K562 (cell line): ENCODE results near the gene IGFBP7.

Experiments used
- ATF7 ChIP-seq: fragments of 450-650 bp; IDR thresholded peaks from 2 replicates; pipeline ENCODE4 v1.7.1; 2014; ENCODE audit warnings: mild to moderate bottlenecking, moderate library complexity
- GABPA ChIP-seq: fragments of 200-800 bp; sonication (Bioruptor generic); conservative IDR thresholded peaks from 2 replicates; pipeline ENCODE4 v1.6.1; 2016; ENCODE audit warnings: low read depth, missing genetic modification characterization, missing compliant biosample characterization
- POLR2A ChIP-seq: fragments of 450-650 bp; conservative IDR thresholded peaks from 2 replicates; pipeline ENCODE4 v1.6.1; 2016
- POLR2AphosphoS5 ChIP-seq: IDR thresholded peaks from 2 replicates; pipeline ENCODE4 v1.6.1; 2011; ENCODE audit warnings: mild to moderate bottlenecking, low read depth, low read length, moderate library complexity; ENCODE audit not compliant: control insufficient read depth, insufficient read depth
- SIN3A ChIP-seq, 2 experiments: fragments of 150-350 bp in 1 of 2; IDR thresholded peaks; 2 replicates each; pipeline ENCODE4 v1.6.1; 2011 to 2016; ENCODE audit warnings: borderline replicate concordance in 2 of 2, low read depth in 2 of 2, low read length in 2 of 2, mild to moderate bottlenecking in 2 of 2, moderate library complexity in 2 of 2; ENCODE audit not compliant: control insufficient read depth in 1 of 2
- TF ChIP-seq, protein P1 (sequence below), 3 experiments: fragments of 200-800 bp in 1 of 3; fragments of 250-450 bp in 1 of 3; fragments of 450-650 bp in 1 of 3; sonication (Bioruptor Pico) in 1 of 3; sonication (Bioruptor generic) in 1 of 3; formaldehyde crosslinking in 1 of 3; IDR thresholded peaks; 2 replicates each; pipeline versions ENCODE4 v1.6.1 to v1.8.0; 2016 to 2022; ENCODE audit warnings: mild to moderate bottlenecking in 2 of 3, missing genetic modification characterization in 2 of 3, missing compliant biosample characterization in 1 of 3, moderate library complexity in 1 of 3
- TF ChIP-seq, protein P2 (sequence below): fragments of 200-600 bp; sonication (generic); IDR thresholded peaks from one replicate; pipeline ENCODE4 v1.6.1; 2012; ENCODE audit warnings: mild to moderate bottlenecking, low read depth, low read length, inconsistent platforms

DNA sequence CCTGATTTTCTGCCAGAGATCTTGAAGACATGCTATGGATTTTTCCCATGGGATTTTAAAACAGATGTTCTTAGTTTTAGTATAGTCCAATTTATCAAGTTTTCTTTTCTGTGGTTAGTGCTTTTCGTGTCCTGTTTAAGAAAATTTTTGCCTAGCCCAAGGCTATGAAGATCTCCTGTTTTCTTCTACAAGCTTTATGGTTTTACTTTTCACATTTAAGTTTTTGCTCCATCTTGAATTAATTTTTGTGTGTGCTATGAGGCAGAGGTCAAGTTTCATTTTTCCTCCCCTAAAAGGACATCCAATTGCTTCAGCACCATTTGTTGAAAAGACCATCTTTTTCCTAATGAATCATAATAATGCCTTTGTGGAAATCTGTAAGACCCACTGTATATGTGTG lies 65.9 kb downstream of the IGFBP7 start:
- TF ChIP-seq POLR2AphosphoS5 = no peak
- TF ChIP-seq, protein P1, sequence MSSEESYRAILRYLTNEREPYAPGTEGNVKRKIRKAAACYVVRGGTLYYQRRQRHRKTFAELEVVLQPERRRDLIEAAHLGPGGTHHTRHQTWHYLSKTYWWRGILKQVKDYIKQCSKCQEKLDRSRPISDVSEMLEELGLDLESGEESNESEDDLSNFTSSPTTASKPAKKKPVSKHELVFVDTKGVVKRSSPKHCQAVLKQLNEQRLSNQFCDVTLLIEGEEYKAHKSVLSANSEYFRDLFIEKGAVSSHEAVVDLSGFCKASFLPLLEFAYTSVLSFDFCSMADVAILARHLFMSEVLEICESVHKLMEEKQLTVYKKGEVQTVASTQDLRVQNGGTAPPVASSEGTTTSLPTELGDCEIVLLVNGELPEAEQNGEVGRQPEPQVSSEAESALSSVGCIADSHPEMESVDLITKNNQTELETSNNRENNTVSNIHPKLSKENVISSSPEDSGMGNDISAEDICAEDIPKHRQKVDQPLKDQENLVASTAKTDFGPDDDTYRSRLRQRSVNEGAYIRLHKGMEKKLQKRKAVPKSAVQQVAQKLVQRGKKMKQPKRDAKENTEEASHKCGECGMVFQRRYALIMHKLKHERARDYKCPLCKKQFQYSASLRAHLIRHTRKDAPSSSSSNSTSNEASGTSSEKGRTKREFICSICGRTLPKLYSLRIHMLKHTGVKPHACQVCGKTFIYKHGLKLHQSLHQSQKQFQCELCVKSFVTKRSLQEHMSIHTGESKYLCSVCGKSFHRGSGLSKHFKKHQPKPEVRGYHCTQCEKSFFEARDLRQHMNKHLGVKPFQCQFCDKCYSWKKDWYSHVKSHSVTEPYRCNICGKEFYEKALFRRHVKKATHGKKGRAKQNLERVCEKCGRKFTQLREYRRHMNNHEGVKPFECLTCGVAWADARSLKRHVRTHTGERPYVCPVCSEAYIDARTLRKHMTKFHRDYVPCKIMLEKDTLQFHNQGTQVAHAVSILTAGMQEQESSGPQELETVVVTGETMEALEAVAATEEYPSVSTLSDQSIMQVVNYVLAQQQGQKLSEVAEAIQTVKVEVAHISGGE (CRISPR knock-in tag; IDR thresholded peaks at IDR 0.05) = no peak
- no peak for TF ChIP-seq ATF7
- TF ChIP-seq GABPA (tag) = no peak
- no peak for TF ChIP-seq POLR2A
- TF ChIP-seq SIN3A (IDR thresholded peaks at IDR 0.05; ENCODE audit: borderline replicate concordance in 2 of 2, control insufficient read depth in 1 of 2, low read depth in 2 of 2, low read length in 2 of 2) = no peak
- TF ChIP-seq, protein P2, sequence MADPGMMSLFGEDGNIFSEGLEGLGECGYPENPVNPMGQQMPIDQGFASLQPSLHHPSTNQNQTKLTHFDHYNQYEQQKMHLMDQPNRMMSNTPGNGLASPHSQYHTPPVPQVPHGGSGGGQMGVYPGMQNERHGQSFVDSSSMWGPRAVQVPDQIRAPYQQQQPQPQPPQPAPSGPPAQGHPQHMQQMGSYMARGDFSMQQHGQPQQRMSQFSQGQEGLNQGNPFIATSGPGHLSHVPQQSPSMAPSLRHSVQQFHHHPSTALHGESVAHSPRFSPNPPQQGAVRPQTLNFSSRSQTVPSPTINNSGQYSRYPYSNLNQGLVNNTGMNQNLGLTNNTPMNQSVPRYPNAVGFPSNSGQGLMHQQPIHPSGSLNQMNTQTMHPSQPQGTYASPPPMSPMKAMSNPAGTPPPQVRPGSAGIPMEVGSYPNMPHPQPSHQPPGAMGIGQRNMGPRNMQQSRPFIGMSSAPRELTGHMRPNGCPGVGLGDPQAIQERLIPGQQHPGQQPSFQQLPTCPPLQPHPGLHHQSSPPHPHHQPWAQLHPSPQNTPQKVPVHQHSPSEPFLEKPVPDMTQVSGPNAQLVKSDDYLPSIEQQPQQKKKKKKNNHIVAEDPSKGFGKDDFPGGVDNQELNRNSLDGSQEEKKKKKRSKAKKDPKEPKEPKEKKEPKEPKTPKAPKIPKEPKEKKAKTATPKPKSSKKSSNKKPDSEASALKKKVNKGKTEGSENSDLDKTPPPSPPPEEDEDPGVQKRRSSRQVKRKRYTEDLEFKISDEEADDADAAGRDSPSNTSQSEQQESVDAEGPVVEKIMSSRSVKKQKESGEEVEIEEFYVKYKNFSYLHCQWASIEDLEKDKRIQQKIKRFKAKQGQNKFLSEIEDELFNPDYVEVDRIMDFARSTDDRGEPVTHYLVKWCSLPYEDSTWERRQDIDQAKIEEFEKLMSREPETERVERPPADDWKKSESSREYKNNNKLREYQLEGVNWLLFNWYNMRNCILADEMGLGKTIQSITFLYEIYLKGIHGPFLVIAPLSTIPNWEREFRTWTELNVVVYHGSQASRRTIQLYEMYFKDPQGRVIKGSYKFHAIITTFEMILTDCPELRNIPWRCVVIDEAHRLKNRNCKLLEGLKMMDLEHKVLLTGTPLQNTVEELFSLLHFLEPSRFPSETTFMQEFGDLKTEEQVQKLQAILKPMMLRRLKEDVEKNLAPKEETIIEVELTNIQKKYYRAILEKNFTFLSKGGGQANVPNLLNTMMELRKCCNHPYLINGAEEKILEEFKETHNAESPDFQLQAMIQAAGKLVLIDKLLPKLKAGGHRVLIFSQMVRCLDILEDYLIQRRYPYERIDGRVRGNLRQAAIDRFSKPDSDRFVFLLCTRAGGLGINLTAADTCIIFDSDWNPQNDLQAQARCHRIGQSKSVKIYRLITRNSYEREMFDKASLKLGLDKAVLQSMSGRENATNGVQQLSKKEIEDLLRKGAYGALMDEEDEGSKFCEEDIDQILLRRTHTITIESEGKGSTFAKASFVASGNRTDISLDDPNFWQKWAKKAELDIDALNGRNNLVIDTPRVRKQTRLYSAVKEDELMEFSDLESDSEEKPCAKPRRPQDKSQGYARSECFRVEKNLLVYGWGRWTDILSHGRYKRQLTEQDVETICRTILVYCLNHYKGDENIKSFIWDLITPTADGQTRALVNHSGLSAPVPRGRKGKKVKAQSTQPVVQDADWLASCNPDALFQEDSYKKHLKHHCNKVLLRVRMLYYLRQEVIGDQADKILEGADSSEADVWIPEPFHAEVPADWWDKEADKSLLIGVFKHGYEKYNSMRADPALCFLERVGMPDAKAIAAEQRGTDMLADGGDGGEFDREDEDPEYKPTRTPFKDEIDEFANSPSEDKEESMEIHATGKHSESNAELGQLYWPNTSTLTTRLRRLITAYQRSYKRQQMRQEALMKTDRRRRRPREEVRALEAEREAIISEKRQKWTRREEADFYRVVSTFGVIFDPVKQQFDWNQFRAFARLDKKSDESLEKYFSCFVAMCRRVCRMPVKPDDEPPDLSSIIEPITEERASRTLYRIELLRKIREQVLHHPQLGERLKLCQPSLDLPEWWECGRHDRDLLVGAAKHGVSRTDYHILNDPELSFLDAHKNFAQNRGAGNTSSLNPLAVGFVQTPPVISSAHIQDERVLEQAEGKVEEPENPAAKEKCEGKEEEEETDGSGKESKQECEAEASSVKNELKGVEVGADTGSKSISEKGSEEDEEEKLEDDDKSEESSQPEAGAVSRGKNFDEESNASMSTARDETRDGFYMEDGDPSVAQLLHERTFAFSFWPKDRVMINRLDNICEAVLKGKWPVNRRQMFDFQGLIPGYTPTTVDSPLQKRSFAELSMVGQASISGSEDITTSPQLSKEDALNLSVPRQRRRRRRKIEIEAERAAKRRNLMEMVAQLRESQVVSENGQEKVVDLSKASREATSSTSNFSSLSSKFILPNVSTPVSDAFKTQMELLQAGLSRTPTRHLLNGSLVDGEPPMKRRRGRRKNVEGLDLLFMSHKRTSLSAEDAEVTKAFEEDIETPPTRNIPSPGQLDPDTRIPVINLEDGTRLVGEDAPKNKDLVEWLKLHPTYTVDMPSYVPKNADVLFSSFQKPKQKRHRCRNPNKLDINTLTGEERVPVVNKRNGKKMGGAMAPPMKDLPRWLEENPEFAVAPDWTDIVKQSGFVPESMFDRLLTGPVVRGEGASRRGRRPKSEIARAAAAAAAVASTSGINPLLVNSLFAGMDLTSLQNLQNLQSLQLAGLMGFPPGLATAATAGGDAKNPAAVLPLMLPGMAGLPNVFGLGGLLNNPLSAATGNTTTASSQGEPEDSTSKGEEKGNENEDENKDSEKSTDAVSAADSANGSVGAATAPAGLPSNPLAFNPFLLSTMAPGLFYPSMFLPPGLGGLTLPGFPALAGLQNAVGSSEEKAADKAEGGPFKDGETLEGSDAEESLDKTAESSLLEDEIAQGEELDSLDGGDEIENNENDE = no peak
